HCT116 (cell line): ENCODE data around the gene GPI.

Experiments
- CBX3 ChIP-seq: IDR thresholded peaks from 2 replicates; pipeline ENCODE4 v1.6.1; 2012; ENCODE audit warnings: low read depth
- CEBPB ChIP-seq: IDR thresholded peaks from 2 replicates; pipeline ENCODE4 v1.6.1; 2012; ENCODE audit warnings: low read depth
- CTCF ChIP-seq, 3 experiments: fragments of 200-600 bp in 1 of 3; sonication (generic) in 1 of 3; IDR thresholded peaks in 2 of 3; conservative IDR thresholded peaks in 1 of 3; 2 replicates each; pipeline ENCODE4 v1.5.1; 2012 to 2017; ENCODE audit warnings: low read depth in 2 of 3, low read length in 2 of 3, antibody characterized with exemption in 1 of 3, borderline replicate concordance in 1 of 3, control low read depth in 1 of 3, mild to moderate bottlenecking in 1 of 3, mixed read lengths in 1 of 3, mixed run types in 1 of 3, moderate library complexity in 1 of 3; ENCODE audit not compliant: insufficient read depth in 1 of 3
- EGR1 ChIP-seq: IDR thresholded peaks from 2 replicates; pipeline ENCODE4 v1.6.1; 2012; ENCODE audit warnings: low read depth
- POLR2A ChIP-seq: IDR thresholded peaks from 2 replicates; pipeline ENCODE4 v1.7.0; 2011; ENCODE audit warnings: borderline replicate concordance; ENCODE audit not compliant: insufficient read depth, insufficient read length; ENCODE audit errors: extremely low read depth
- POLR2AphosphoS5 ChIP-seq: IDR thresholded peaks from 2 replicates; pipeline ENCODE4 v1.6.1; 2011; ENCODE audit warnings: mild to moderate bottlenecking, low read depth, low read length, moderate library complexity
- REST ChIP-seq: IDR thresholded peaks from 2 replicates; pipeline ENCODE4 v1.6.1; 2012; ENCODE audit warnings: low read depth
- SIN3A ChIP-seq: IDR thresholded peaks from 2 replicates; pipeline ENCODE4 v1.6.1; 2012; ENCODE audit warnings: low read depth
- SRF ChIP-seq: IDR thresholded peaks from 2 replicates; pipeline ENCODE4 v1.6.1; 2012; ENCODE audit warnings: low read depth
- TCF7L2 ChIP-seq: IDR thresholded peaks from 2 replicates; pipeline ENCODE4 v1.7.0; 2011; ENCODE audit warnings: borderline replicate concordance, inconsistent platforms; ENCODE audit not compliant: insufficient read depth, insufficient read length; ENCODE audit errors: extremely low read depth
- ZBTB33 ChIP-seq: IDR thresholded peaks from 2 replicates; pipeline ENCODE4 v1.6.1; 2011; ENCODE audit warnings: mild to moderate bottlenecking, low read length, moderate library complexity; ENCODE audit not compliant: insufficient replicate concordance; ENCODE audit errors: extremely low read depth

GRCh38 chr19:34321735-34322134, 43.3 kb upstream of the GPI start:
- TF ChIP-seq POLR2AphosphoS5: no peak
- TF ChIP-seq EGR1: no peak
- TF ChIP-seq CEBPB: no peak
- TF ChIP-seq SIN3A: no peak
- no peak for TF ChIP-seq CTCF (IDR thresholded peaks at IDR 0.05 in 2 of 3, conservative IDR thresholded peaks at IDR 0.05 in 1 of 3; ENCODE audit: borderline replicate concordance in 1 of 3, insufficient read depth in 1 of 3, low read depth in 2 of 3, low read length in 2 of 3)
- no peak for TF ChIP-seq TCF7L2
- TF ChIP-seq REST: no peak
- TF ChIP-seq POLR2A: no peak
- TF ChIP-seq ZBTB33: no peak
- no peak for TF ChIP-seq CBX3
- no peak for TF ChIP-seq SRF
